CD14-positive monocyte (primary cell): ENCODE data around the gene DAZAP1. TPM values are rescaled to one million over a fixed set of nuclear protein-coding genes. Genes with fewer than 3 reads are reported as not detected.

ENCODE experiments used
- DNase-seq, 3 donors: peaks; one replicate each; pipeline ENCODE4 v3.0.0-alpha.2; 2011 to 2022
- H2AFZ ChIP-seq: 2 replicates; pipeline ENCODE4 v1.6.0; 2012; ENCODE audit warnings: mild to moderate bottlenecking, low read depth, low read length, inconsistent platforms; ENCODE audit not compliant: insufficient read depth, poor library complexity, severe bottlenecking
- H3K27ac ChIP-seq, 2 donors: 1 replicate in 1 of 2; 2 replicates in 1 of 2; pipeline ENCODE4 v1.5.1; 2012 to 2013; ENCODE audit warnings: low read length in 2 of 2, control low read depth in 1 of 2, inconsistent platforms in 1 of 2, low read depth in 1 of 2, mild to moderate bottlenecking in 1 of 2
- H3K27me3 ChIP-seq, 2 donors: one replicate each; pipeline versions ENCODE4 v1.6.0 to v1.6.1; 2011 to 2013; ENCODE audit warnings: low read length in 2 of 2; ENCODE audit not compliant: control insufficient read depth in 2 of 2, insufficient read depth in 2 of 2
- H3K36me3 ChIP-seq, 2 donors: replicated peaks in 1 of 2; 1 replicate in 1 of 2; 2 replicates in 1 of 2; pipeline versions ENCODE4 v1.5.1 to v1.6.1; 2012 to 2013; ENCODE audit warnings: low read length in 2 of 2, control low read depth in 1 of 2, inconsistent platforms in 1 of 2, mild to moderate bottlenecking in 1 of 2; ENCODE audit not compliant: insufficient read depth in 2 of 2, control insufficient read depth in 1 of 2
- H3K4me1 ChIP-seq, 2 donors: 1 replicate in 1 of 2; 2 replicates in 1 of 2; pipeline versions ENCODE4 v1.5.1 to v1.6.1; 2012 to 2013; ENCODE audit warnings: low read length in 2 of 2, control low read depth in 1 of 2, inconsistent platforms in 1 of 2, mild to moderate bottlenecking in 1 of 2, moderate library complexity in 1 of 2; ENCODE audit not compliant: insufficient read depth in 2 of 2, control insufficient read depth in 1 of 2
- H3K4me2 ChIP-seq: replicated peaks from 2 replicates; pipeline ENCODE3; 2012; ENCODE audit warnings: low read length, moderate library complexity, mild to moderate bottlenecking; ENCODE audit not compliant: poor library complexity, severe bottlenecking; ENCODE audit errors: extremely low read depth
- H3K4me3 ChIP-seq, 3 experiments: fragments of 200-600 bp in 1 of 3; sonication (generic) in 1 of 3; replicated peaks in 1 of 3; 1 replicate in 2 of 3; 2 replicates in 1 of 3; pipeline ENCODE4 v1.5.1; 2011 to 2013; ENCODE audit warnings: low read length in 3 of 3, mild to moderate bottlenecking in 3 of 3, control low read depth in 2 of 3, low read depth in 2 of 3, inconsistent platforms in 1 of 3, moderate library complexity in 1 of 3
- H3K79me2 ChIP-seq: 2 replicates; pipeline ENCODE4 v1.6.0; 2012; ENCODE audit warnings: mild to moderate bottlenecking, control low read depth, inconsistent platforms, low read length, moderate library complexity; ENCODE audit not compliant: insufficient read depth
- H3K9ac ChIP-seq: 2 replicates; pipeline ENCODE4 v1.6.0; 2017; ENCODE audit warnings: low read length, mild to moderate bottlenecking; ENCODE audit not compliant: insufficient read depth, poor library complexity, severe bottlenecking
- H3K9me3 ChIP-seq, 2 donors: replicated peaks in 1 of 2; 1 replicate in 1 of 2; 2 replicates in 1 of 2; pipeline versions ENCODE4 v1.5.1 to v1.6.1; 2012 to 2013; ENCODE audit warnings: low read length in 2 of 2, control low read depth in 1 of 2; ENCODE audit not compliant: control insufficient read depth in 1 of 2, insufficient read depth in 1 of 2
- H4K20me1 ChIP-seq: 2 replicates; pipeline ENCODE4 v1.6.0; 2012; ENCODE audit warnings: mild to moderate bottlenecking, low read length, control low read depth, moderate library complexity; ENCODE audit not compliant: insufficient read depth
- H3K27ac Mint-ChIP-seq, 7 donors: one replicate each; pipeline ENCODE4 v1.8.0; 2020; ENCODE audit warnings: mild to moderate bottlenecking in 7 of 7, mixed read lengths in 7 of 7, moderate library complexity in 6 of 7, inconsistent platforms in 2 of 7
- H3K27me3 Mint-ChIP-seq, 3 donors: one replicate each; pipeline ENCODE4 v1.8.0; 2021 to 2022; ENCODE audit warnings: low read depth in 3 of 3, mild to moderate bottlenecking in 3 of 3, mixed read lengths in 3 of 3, moderate library complexity in 3 of 3, inconsistent platforms in 1 of 3
- H3K36me3 Mint-ChIP-seq, 2 donors: one replicate each; pipeline ENCODE4 v1.8.0; 2020; ENCODE audit warnings: mixed read lengths in 2 of 2, inconsistent platforms in 1 of 2, mild to moderate bottlenecking in 1 of 2
- H3K4me1 Mint-ChIP-seq: one replicate; pipeline ENCODE4 v1.8.0; 2020; ENCODE audit warnings: mild to moderate bottlenecking, mixed read lengths
- H3K4me3 Mint-ChIP-seq, 2 donors: one replicate each; pipeline ENCODE4 v1.8.0; 2020; ENCODE audit warnings: mild to moderate bottlenecking in 2 of 2, mixed read lengths in 2 of 2, moderate library complexity in 1 of 2
- H3K9me3 Mint-ChIP-seq, 7 donors: one replicate each; pipeline ENCODE4 v1.8.0; 2020 to 2022; ENCODE audit warnings: mixed read lengths in 7 of 7, mild to moderate bottlenecking in 6 of 7, moderate library complexity in 6 of 7, inconsistent platforms in 2 of 7
- CTCF ChIP-seq: fragments of 200-600 bp; IDR thresholded peaks from one replicate; pipeline ENCODE4 v1.8.0; 2022; ENCODE audit warnings: antibody characterized with exemption, mild to moderate bottlenecking
- WGBS: methylation state at CpG from one replicate; pipeline ENCODE4 v1.1.5; 2013; ENCODE audit warnings: missing lambda C conversion rate; ENCODE audit not compliant: insufficient coverage; 5-methylcytosine and 5-hydroxymethylcytosine counted together
- intact Hi-C, 2 donors: fragments of 100-400 bp; cut with micrococcal nuclease; formaldehyde crosslinking; loops; one replicate each; pipeline versions ENCODE4 v1.15.0 to v1.15.1; 2023
- polyA plus RNA-seq, 3 donors: library from polyadenylated mRNA; depleted of rRNA in 1 of 3; unstranded in 2 of 3; stranded (reverse) in 1 of 3; fragments of 300-500 nt in 2 of 3; fragments of >200 nt in 1 of 3; fragmentation: Illumina TruSeq in 2 of 3; gene quantifications; 1 replicate in 2 of 3; 2 replicates in 1 of 3; pipeline ENCODE4 v1.2.3, GENCODE V29; 2012 to 2021

The DAZAP1 gene
- polyA plus RNA-seq, 3 donors, result 3.3 to 57.1 (median 4.2) TPM

GRCh38 chr19:1422943-1423342 lies 15.6 kb downstream of the DAZAP1 start:
- H3K9me3 ChIP-seq, result no peaks in the 10 kb centered on the region
- Mint-ChIP-seq H3K9me3 (no peaks in the 10 kb centered on the region), H3K4me3 (no peak overlapping the region), H3K36me3 (peaks cover 68 to 91% of the 10 kb centered on the region in 2 donors), H3K27me3 (no peaks in the 10 kb centered on the region), H3K4me1 (no peaks in the 10 kb centered on the region), H3K27ac (no peak overlapping the region)
- DNase-seq, result no peak
- peaks cover 96% of the 10 kb centered on the region for H4K20me1 ChIP-seq
- H3K4me1 ChIP-seq, result no peaks in the 10 kb centered on the region
- H3K4me2 ChIP-seq, result no peak overlapping the region
- H3K27me3 ChIP-seq, result no peaks in the 10 kb centered on the region
- H2AFZ ChIP-seq, result no peak overlapping the region
- 97% methylated on average over 17 of the region's 24 CpGs for WGBS
- no peak for TF ChIP-seq CTCF
- H3K4me3 ChIP-seq, result no peak overlapping the region
- peaks cover 90 to 97% of the 10 kb centered on the region in 2 donors for H3K36me3 ChIP-seq
- intact Hi-C loops, result no loop called here
- H3K79me2 ChIP-seq, result peaks cover 58% of the 10 kb centered on the region
- H3K27ac ChIP-seq, result no peak overlapping the region
- H3K9ac ChIP-seq, result no peak overlapping the region

- peaks cover 91 to 97% of the 10 kb centered on the region in 2 donors for H3K36me3 ChIP-seq
- H3K4me2 ChIP-seq, result no peak overlapping the region
- no peak overlapping the region for H3K27ac ChIP-seq
- Mint-ChIP-seq H3K4me1 (no peaks in the 10 kb centered on the region), H3K36me3 (peaks cover 65 to 91% of the 10 kb centered on the region in 2 donors), H3K27ac (peak overlapping the region in 1 of 7 donors; percentile 73), H3K4me3 (no peak overlapping the region), H3K27me3 (no peaks in the 10 kb centered on the region), H3K9me3 (no peaks in the 10 kb centered on the region)
- no peaks in the 10 kb centered on the region for H3K27me3 ChIP-seq
- no peak overlapping the region for H2AFZ ChIP-seq
- no peak for TF ChIP-seq CTCF
- H3K9ac ChIP-seq, result no peak overlapping the region
- intact Hi-C loops, result no loop called here
- peaks cover 51% of the 10 kb centered on the region for H3K79me2 ChIP-seq
- whole genome bisulfite sequencing, result 96% methylated on average over 33 of the region's 40 CpGs
- H4K20me1 ChIP-seq, result peaks cover 95% of the 10 kb centered on the region
- DNase-seq, result no peak
- no peaks in the 10 kb centered on the region for H3K4me1 ChIP-seq
- no peak overlapping the region for H3K4me3 ChIP-seq
- H3K9me3 ChIP-seq, result no peaks in the 10 kb centered on the region
Observed at GRCh38 chr19:1423436-1424191, 16.2 kb downstream of the DAZAP1 start.
